ENCODE results near the gene UNC5A.

Gene UNC5A

DNA sequence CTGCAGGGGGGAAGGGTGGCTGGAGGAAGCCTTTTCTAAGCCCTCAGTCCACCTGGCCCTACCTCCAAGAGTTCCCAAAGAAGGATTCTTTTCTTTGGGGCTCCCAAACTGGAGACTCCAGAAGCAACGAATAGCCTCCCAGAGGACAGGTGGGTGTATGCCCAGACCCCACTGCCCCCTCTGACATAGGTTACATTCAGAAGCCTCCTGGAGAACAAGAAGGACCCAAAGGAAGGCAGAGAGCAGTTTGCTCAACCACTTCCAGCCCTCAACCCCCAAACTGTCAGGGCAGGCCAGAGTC lies 78.5 kb downstream of the UNC5A start (continued):
- TF ChIP-seq, protein P1, sequence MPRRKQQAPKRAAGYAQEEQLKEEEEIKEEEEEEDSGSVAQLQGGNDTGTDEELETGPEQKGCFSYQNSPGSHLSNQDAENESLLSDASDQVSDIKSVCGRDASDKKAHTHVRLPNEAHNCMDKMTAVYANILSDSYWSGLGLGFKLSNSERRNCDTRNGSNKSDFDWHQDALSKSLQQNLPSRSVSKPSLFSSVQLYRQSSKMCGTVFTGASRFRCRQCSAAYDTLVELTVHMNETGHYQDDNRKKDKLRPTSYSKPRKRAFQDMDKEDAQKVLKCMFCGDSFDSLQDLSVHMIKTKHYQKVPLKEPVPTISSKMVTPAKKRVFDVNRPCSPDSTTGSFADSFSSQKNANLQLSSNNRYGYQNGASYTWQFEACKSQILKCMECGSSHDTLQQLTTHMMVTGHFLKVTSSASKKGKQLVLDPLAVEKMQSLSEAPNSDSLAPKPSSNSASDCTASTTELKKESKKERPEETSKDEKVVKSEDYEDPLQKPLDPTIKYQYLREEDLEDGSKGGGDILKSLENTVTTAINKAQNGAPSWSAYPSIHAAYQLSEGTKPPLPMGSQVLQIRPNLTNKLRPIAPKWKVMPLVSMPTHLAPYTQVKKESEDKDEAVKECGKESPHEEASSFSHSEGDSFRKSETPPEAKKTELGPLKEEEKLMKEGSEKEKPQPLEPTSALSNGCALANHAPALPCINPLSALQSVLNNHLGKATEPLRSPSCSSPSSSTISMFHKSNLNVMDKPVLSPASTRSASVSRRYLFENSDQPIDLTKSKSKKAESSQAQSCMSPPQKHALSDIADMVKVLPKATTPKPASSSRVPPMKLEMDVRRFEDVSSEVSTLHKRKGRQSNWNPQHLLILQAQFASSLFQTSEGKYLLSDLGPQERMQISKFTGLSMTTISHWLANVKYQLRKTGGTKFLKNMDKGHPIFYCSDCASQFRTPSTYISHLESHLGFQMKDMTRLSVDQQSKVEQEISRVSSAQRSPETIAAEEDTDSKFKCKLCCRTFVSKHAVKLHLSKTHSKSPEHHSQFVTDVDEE (CRISPR knock-in tag; IDR thresholded peaks at IDR 0.05), result no peak
- no peak for TF ChIP-seq ZFP30 (CRISPR knock-in tag; IDR thresholded peaks at IDR 0.05)
- TF ChIP-seq ESRRG (CRISPR knock-in tag; IDR thresholded peaks at IDR 0.05), result no peak
- no peak for TF ChIP-seq CSDC2 (CRISPR knock-in tag; IDR thresholded peaks at IDR 0.05)
- no peak for TF ChIP-seq TOX (CRISPR knock-in tag; IDR thresholded peaks at IDR 0.05; ENCODE audit: borderline replicate concordance)
- TF ChIP-seq SNAI2 (CRISPR knock-in tag; IDR thresholded peaks at IDR 0.05), result no peak
- TF ChIP-seq BACH2 (CRISPR knock-in tag; IDR thresholded peaks at IDR 0.05; ENCODE audit: borderline replicate concordance), result no peak
- TF ChIP-seq ZNF565 (CRISPR knock-in tag; conservative IDR thresholded peaks at IDR 0.05; ENCODE audit: low read depth), result no peak
- TF ChIP-seq, protein P2, sequence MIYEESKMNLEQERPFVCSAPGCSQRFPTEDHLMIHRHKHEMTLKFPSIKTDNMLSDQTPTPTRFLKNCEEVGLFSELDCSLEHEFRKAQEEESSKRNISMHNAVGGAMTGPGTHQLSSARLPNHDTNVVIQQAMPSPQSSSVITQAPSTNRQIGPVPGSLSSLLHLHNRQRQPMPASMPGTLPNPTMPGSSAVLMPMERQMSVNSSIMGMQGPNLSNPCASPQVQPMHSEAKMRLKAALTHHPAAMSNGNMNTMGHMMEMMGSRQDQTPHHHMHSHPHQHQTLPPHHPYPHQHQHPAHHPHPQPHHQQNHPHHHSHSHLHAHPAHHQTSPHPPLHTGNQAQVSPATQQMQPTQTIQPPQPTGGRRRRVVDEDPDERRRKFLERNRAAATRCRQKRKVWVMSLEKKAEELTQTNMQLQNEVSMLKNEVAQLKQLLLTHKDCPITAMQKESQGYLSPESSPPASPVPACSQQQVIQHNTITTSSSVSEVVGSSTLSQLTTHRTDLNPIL (CRISPR knock-in tag; IDR thresholded peaks at IDR 0.05; ENCODE audit: low read depth), result no peak
- no peak for TF ChIP-seq ZNF8 (CRISPR knock-in tag; IDR thresholded peaks at IDR 0.05)
- no peak for TF ChIP-seq PPARA (CRISPR knock-in tag; IDR thresholded peaks at IDR 0.05; ENCODE audit: borderline replicate concordance)
- no peak for TF ChIP-seq ZFP3 (CRISPR knock-in tag; IDR thresholded peaks at IDR 0.05)
- TF ChIP-seq RARB (CRISPR knock-in tag; IDR thresholded peaks at IDR 0.05), result no peak
- no peak for TF ChIP-seq ZNF70 (CRISPR knock-in tag; IDR thresholded peaks at IDR 0.05)
- no peak for TF ChIP-seq ISL1 (CRISPR knock-in tag; IDR thresholded peaks at IDR 0.05)

DNA sequence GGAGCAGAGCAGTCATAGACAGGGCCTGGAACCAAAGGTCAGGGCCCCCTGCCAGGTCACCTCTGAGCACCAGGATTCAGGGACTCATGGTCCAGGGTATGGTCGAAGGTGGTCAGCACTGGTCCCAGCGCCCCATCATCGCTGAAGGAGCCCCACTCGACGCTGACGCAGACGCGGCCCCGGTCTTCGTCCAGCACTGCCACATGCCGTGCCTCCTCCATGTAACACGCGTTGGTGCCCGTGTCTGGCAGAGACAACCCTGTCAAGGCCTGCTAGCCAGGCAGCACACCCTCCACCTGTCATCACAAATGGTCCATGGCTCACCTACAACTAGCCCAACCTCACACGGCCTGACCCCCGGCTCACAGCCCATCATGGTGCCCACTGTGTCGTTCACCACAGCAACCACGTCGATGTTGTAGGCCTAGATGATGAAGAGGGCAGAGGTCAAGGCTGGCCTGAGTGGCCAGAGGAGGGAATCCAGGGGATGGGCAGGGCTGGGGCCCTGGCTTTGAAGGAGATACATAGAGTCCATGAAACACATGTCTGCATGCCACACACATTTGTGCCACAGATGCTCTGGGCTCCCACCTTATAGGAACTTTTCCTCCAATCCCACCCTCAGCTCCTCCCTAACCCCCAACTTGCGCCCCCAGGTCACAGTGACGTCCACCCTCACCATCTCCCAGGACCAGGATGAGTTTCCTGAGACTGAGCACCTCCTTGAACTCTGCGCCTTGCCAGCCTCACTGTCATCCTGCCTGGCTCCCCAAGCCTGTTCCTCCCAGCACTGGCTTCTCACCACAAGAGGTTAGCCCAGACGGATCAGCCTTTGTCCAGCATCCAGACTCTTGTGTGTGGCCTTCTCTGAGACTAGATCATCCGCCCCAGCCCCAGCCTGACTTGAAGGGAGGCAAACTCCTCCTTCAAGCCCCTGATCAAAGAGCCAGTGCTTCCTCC lies 79.2 kb downstream of the UNC5A start:
- ATAC-seq, result no peak
- TF ChIP-seq ZC3H10 (CRISPR knock-in tag; IDR thresholded peaks at IDR 0.05) (no peak), TOX (CRISPR knock-in tag; IDR thresholded peaks at IDR 0.05; ENCODE audit: borderline replicate concordance) (no peak), SNAI2 (CRISPR knock-in tag; IDR thresholded peaks at IDR 0.05) (no peak), ARNTL (CRISPR knock-in tag; IDR thresholded peaks at IDR 0.05; ENCODE audit: borderline replicate concordance, low read depth) (no peak), RARB (CRISPR knock-in tag; IDR thresholded peaks at IDR 0.05) (no peak), GLIS3 (CRISPR knock-in tag; IDR thresholded peaks at IDR 0.05) (no peak), ISL1 (CRISPR knock-in tag; IDR thresholded peaks at IDR 0.05) (no peak), PPARA (CRISPR knock-in tag; IDR thresholded peaks at IDR 0.05; ENCODE audit: borderline replicate concordance) (no peak), ZFP3 (CRISPR knock-in tag; IDR thresholded peaks at IDR 0.05) (no peak), ZNF70 (CRISPR knock-in tag; IDR thresholded peaks at IDR 0.05) (no peak), CSDC2 (CRISPR knock-in tag; IDR thresholded peaks at IDR 0.05) (no peak), ZNF8 (CRISPR knock-in tag; IDR thresholded peaks at IDR 0.05) (no peak), ZFP30 (CRISPR knock-in tag; IDR thresholded peaks at IDR 0.05) (no peak), TCF4 (CRISPR knock-in tag; IDR thresholded peaks at IDR 0.05; ENCODE audit: borderline replicate concordance) (no peak), ZNF565 (CRISPR knock-in tag; conservative IDR thresholded peaks at IDR 0.05; ENCODE audit: low read depth) (no peak)
- TF ChIP-seq, protein P3, sequence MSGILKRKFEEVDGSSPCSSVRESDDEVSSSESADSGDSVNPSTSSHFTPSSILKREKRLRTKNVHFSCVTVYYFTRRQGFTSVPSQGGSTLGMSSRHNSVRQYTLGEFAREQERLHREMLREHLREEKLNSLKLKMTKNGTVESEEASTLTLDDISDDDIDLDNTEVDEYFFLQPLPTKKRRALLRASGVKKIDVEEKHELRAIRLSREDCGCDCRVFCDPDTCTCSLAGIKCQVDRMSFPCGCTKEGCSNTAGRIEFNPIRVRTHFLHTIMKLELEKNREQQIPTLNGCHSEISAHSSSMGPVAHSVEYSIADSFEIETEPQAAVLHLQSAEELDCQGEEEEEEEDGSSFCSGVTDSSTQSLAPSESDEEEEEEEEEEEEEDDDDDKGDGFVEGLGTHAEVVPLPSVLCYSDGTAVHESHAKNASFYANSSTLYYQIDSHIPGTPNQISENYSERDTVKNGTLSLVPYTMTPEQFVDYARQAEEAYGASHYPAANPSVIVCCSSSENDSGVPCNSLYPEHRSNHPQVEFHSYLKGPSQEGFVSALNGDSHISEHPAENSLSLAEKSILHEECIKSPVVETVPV (CRISPR knock-in tag; IDR thresholded peaks at IDR 0.05), result no peak
- TF ChIP-seq, protein P1 (CRISPR knock-in tag; IDR thresholded peaks at IDR 0.05), result no peak
- TF ChIP-seq, protein P4, sequence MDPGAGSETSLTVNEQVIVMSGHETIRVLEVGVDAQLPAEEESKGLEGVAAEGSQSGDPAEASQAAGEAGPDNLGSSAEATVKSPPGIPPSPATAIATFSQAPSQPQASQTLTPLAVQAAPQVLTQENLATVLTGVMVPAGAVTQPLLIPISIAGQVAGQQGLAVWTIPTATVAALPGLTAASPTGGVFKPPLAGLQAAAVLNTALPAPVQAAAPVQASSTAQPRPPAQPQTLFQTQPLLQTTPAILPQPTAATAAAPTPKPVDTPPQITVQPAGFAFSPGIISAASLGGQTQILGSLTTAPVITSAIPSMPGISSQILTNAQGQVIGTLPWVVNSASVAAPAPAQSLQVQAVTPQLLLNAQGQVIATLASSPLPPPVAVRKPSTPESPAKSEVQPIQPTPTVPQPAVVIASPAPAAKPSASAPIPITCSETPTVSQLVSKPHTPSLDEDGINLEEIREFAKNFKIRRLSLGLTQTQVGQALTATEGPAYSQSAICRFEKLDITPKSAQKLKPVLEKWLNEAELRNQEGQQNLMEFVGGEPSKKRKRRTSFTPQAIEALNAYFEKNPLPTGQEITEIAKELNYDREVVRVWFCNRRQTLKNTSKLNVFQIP (CRISPR knock-in tag; IDR thresholded peaks at IDR 0.05; ENCODE audit: borderline replicate concordance, low read depth), result no peak
- TF ChIP-seq, protein P2 (CRISPR knock-in tag; IDR thresholded peaks at IDR 0.05; ENCODE audit: low read depth), result no peak
- TF ChIP-seq, protein P5, sequence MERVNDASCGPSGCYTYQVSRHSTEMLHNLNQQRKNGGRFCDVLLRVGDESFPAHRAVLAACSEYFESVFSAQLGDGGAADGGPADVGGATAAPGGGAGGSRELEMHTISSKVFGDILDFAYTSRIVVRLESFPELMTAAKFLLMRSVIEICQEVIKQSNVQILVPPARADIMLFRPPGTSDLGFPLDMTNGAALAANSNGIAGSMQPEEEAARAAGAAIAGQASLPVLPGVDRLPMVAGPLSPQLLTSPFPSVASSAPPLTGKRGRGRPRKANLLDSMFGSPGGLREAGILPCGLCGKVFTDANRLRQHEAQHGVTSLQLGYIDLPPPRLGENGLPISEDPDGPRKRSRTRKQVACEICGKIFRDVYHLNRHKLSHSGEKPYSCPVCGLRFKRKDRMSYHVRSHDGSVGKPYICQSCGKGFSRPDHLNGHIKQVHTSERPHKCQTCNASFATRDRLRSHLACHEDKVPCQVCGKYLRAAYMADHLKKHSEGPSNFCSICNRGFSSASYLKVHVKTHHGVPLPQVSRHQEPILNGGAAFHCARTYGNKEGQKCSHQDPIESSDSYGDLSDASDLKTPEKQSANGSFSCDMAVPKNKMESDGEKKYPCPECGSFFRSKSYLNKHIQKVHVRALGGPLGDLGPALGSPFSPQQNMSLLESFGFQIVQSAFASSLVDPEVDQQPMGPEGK (CRISPR knock-in tag; IDR thresholded peaks at IDR 0.05; ENCODE audit: borderline replicate concordance), result no peak

Measured in SK-N-SH treated with all-trans-retinoic acid at 6 μM for 48 hours (cell line).